ENCODE measurements around the gene RASA1.
A peak's percentile ranks its signal among the peaks of the same experiment; 100 is the strongest.

The RASA1 gene

DNA sequence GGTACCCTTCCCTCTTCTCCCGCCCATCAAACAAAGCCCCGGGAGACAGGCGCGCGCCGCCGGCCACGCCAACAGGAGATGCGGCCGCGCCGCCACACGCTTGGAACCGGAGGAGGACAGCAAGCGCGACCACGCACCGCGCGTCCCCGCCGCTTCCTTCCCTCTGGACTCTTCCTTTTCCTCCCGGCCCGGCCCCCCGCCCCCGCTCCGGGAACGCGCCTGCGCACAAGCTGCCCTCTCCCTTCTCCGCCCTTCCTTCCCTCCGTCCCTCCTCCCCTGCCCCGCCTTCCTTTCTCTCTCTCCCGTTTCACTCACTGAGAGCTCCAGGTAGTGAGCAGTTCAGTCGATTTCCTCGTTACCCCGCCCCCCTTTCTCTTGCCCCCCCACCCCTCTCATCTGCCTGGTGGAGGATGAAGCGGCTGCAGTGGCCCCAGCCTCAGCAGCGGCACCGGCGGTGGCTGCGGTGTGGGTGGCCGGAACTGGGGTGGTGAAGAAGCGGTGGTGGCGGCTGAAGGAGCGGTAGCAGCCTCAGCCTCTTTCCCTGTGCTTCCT is at the start of gene RASA1:
Gene RASA1, plus strand, starts transcription at position 310 of the 552 bp plus-strand sequence. CDS start 569 bp downstream, outside the sequence.
- no peaks in the 10 kb centered on the region for H3K36me3 ChIP-seq (ENCODE audit: control insufficient read depth, insufficient read depth, low read length)
- peaks cover under 1% of the 10 kb centered on the region; the same call in 1 of the 2 replicates for H3K27me3 ChIP-seq (ENCODE audit: control insufficient read depth, insufficient read depth, low read length)
- H3K4me1 ChIP-seq (ENCODE audit: control insufficient read depth, insufficient read depth, low read length): peaks cover 1% of the 10 kb centered on the region; the same call in 1 of the 2 replicates
- H3K27ac ChIP-seq (ENCODE audit: low read length): no peak within 1 kb of the TSS
- no peaks in the 10 kb centered on the region for H3K9me3 ChIP-seq (ENCODE audit: control insufficient read depth, insufficient read depth, low read length)
- peak within 1 kb of the TSS; percentile 98 for H3K4me3 ChIP-seq (ENCODE audit: low read length)
- no CpG with 5 or more reads among the region's 46 CpGs for WGBS (ENCODE audit: insufficient coverage, insufficient read length)
- peak; percentile 74 for DNase-seq (ENCODE audit: low read depth, low spot score)

DNA sequence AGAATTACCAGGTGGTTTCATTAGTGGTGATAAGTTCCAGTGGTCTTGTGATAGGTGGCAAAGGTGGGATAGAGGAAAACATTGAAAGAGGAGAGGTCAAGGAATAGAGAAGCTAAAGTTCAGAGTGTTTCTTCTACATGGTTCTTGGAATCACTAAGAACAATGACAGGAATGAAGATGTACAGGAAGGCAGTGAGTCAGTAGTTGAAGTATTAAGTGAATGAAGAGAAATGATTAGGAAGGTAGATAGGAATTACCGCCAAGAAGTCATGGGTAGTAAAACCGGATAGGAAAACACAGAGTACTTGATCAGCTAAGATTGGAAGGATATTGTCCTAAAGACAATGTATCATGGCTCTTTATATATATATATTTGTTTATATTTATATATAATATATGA is 37.9 kb upstream of the RASA1 start:
- no peaks in the 10 kb centered on the region for H3K9me3 ChIP-seq (ENCODE audit: control insufficient read depth, insufficient read depth, low read length)
- H3K36me3 ChIP-seq (ENCODE audit: control insufficient read depth, insufficient read depth, low read length): no peaks in the 10 kb centered on the region
- DNase-seq (ENCODE audit: low read depth, low spot score): no peak
- H3K4me1 ChIP-seq (ENCODE audit: control insufficient read depth, insufficient read depth, low read length): no peaks in the 10 kb centered on the region; the same call in none of the 2 replicates
- H3K27me3 ChIP-seq (ENCODE audit: control insufficient read depth, insufficient read depth, low read length): no peaks in the 10 kb centered on the region
- WGBS (ENCODE audit: insufficient coverage, insufficient read length): 100% methylated on average over 2 of the region's 2 CpGs
- H3K4me3 ChIP-seq (ENCODE audit: low read length): no peak overlapping the region
- H3K27ac ChIP-seq (ENCODE audit: low read length): no peak overlapping the region

DNA sequence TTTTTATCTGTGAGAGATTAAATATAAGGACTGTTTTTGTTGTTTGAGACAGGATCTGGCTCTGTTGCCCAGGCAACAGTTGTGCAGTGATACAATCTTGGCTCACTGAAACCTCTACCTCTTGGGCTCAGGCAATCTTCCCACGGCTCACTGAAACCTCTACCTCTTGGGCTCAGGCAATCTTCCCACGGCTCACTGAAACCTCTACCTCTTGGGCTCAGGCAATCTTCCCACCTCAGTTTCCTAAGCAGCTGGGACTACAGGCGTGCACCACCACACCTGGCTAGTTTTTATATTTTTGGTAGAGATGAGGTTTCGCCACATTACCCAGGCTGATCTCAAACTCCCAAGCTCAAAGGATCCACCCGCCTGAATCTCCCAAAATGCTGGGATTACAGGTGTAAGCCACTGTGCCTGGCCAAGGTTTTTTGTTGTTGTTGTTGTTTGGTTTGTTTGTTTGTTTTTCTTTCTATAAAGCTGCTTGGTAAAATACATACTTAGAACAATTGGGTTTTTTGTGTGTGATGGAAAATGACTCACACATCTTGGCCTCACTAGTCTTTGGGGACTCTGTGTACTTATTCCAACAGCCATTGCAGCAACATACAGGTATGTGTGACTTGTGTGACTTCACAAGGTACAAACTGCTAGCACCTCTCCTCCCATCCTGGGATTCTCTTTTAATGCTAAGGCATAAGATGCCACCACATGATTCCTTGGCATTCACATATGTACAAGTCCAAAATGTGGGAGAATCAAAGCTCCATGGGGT is 36.5 kb upstream of the RASA1 start:
- DNase-seq (ENCODE audit: low read depth, low spot score): no peak
- Histone ChIP-seq H3K4me1 (ENCODE audit: control insufficient read depth, insufficient read depth, low read length) (no peaks in the 10 kb centered on the region; the same call in none of the 2 replicates), H3K4me3 (ENCODE audit: low read length) (no peak overlapping the region), H3K27ac (ENCODE audit: low read length) (no peak overlapping the region), H3K9me3 (ENCODE audit: control insufficient read depth, insufficient read depth, low read length) (no peaks in the 10 kb centered on the region), H3K27me3 (ENCODE audit: control insufficient read depth, insufficient read depth, low read length) (no peaks in the 10 kb centered on the region), H3K36me3 (ENCODE audit: control insufficient read depth, insufficient read depth, low read length) (no peaks in the 10 kb centered on the region)
- WGBS (ENCODE audit: insufficient coverage, insufficient read length): no CpG with 5 or more reads among the region's 5 CpGs

DNA sequence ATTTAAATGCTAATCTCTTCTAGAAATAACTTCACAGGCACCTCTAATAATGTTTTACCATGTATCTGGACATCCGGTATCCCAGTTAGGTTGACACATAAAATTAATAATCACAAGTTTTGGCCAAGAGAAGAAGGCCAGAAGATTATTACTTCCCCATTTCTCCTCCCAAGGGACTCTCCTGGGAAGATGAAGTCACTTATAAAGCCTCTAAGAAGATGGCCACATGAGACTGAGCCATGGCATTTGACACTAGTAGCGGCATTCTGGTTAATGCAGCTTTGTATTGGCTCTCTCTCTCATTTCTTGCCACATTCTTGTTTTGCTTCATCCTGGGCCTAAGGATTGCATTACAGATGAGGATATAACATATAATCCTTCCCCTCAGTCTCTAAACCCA is 34.5 kb upstream of the RASA1 start:
- Histone ChIP-seq H3K36me3 (ENCODE audit: control insufficient read depth, insufficient read depth, low read length) (no peaks in the 10 kb centered on the region), H3K27ac (ENCODE audit: low read length) (no peak overlapping the region), H3K9me3 (ENCODE audit: control insufficient read depth, insufficient read depth, low read length) (no peaks in the 10 kb centered on the region), H3K4me3 (ENCODE audit: low read length) (no peak overlapping the region), H3K4me1 (ENCODE audit: control insufficient read depth, insufficient read depth, low read length) (no peaks in the 10 kb centered on the region; the same call in 1 of the 2 replicates), H3K27me3 (ENCODE audit: control insufficient read depth, insufficient read depth, low read length) (no peaks in the 10 kb centered on the region)
- no peak for DNase-seq (ENCODE audit: low read depth, low spot score)
- no CpG with 5 or more reads among the region's 2 CpGs for WGBS (ENCODE audit: insufficient coverage, insufficient read length)

DNA sequence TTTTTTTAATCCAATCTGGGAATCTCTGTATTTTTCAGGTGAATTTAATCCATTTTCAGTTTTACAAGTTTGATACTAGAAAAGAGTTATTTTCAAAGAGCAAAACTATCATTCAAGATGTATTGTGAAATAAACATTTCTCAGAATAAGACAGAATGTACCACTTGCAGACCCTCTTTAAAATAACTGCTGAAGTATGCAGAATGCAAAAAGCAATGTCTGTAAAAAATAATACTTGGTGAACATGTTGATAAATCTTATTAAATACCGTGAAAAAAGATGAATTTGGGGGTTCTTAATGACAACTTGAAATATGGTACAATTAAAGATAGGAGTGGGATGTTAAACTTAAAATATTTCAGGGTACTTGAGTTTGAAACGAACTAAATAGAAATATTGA is 26.1 kb upstream of the RASA1 start:
- Histone ChIP-seq H3K4me3 (ENCODE audit: low read length) (no peak overlapping the region), H3K27ac (ENCODE audit: low read length) (no peak overlapping the region), H3K9me3 (ENCODE audit: control insufficient read depth, insufficient read depth, low read length) (no peaks in the 10 kb centered on the region), H3K4me1 (ENCODE audit: control insufficient read depth, insufficient read depth, low read length) (no peaks in the 10 kb centered on the region), H3K36me3 (ENCODE audit: control insufficient read depth, insufficient read depth, low read length) (no peaks in the 10 kb centered on the region), H3K27me3 (ENCODE audit: control insufficient read depth, insufficient read depth, low read length) (no peaks in the 10 kb centered on the region)
- WGBS (ENCODE audit: insufficient coverage, insufficient read length): no CpG with 5 or more reads among the region's 2 CpGs
- no peak for DNase-seq (ENCODE audit: low read depth, low spot score)

DNA sequence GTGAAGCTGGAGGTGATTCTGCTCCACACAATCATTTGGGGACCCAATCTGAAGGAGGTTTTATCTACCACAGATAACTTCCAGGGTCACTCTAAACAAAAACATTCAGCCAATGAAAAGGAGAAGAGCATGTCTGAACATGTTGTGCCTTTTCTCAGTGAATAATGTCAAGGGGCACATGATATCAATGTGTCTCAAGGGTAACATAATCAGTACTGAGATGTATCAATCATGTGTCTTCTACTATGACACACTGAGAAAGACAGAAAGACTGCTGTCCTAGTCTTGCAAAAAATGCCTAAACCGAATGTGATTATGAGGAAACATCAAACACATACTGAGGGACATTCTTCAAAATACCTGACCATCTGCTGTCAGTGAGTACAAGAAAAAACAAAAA is 25.4 kb upstream of the RASA1 start:
- Histone ChIP-seq H3K4me3 (ENCODE audit: low read length) (no peak overlapping the region), H3K9me3 (ENCODE audit: control insufficient read depth, insufficient read depth, low read length) (no peaks in the 10 kb centered on the region), H3K27me3 (ENCODE audit: control insufficient read depth, insufficient read depth, low read length) (no peaks in the 10 kb centered on the region), H3K4me1 (ENCODE audit: control insufficient read depth, insufficient read depth, low read length) (no peaks in the 10 kb centered on the region), H3K36me3 (ENCODE audit: control insufficient read depth, insufficient read depth, low read length) (no peaks in the 10 kb centered on the region), H3K27ac (ENCODE audit: low read length) (no peak overlapping the region)
- no CpG with 5 or more reads among the region's 1 CpG for WGBS (ENCODE audit: insufficient coverage, insufficient read length)
- no peak for DNase-seq (ENCODE audit: low read depth, low spot score)

DNA sequence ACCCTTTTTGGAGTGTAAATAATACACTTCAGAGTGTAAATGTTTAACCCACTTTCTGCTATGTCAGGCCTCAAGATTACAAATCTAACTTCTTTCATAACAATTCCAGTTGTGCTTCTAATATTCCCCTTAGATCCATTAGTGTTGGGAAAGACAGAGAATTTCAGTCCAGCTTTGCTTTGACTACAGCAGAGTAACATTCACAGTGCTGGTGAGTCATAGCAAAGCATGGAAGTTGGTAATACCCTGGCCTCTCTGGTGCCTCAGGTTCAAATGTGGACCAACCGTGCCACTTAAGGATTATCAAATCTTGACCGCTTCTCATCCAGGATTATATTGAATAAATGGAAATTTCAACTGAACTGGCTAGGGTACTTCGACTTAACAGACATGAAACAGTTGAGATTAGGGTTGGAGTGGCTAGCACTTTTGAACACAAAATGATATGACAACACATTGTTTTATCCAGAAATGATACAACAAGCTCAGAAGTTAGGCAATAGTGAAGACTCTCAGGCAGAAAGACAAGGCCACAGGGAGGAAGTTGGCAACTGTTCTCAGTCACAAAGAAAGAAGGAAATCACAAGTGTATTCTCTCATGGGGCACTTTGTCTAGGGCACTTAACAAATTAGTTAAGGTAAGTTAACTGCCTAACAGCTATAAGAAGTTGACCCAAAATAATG is 24.4 kb upstream of the RASA1 start:
- no peaks in the 10 kb centered on the region for H3K36me3 ChIP-seq (ENCODE audit: control insufficient read depth, insufficient read depth, low read length)
- H3K27ac ChIP-seq (ENCODE audit: low read length): no peak overlapping the region
- no peaks in the 10 kb centered on the region for H3K27me3 ChIP-seq (ENCODE audit: control insufficient read depth, insufficient read depth, low read length)
- WGBS (ENCODE audit: insufficient coverage, insufficient read length): no CpG with 5 or more reads among the region's 3 CpGs
- DNase-seq (ENCODE audit: low read depth, low spot score): no peak
- H3K4me3 ChIP-seq (ENCODE audit: low read length): no peak overlapping the region
- H3K9me3 ChIP-seq (ENCODE audit: control insufficient read depth, insufficient read depth, low read length): no peaks in the 10 kb centered on the region
- H3K4me1 ChIP-seq (ENCODE audit: control insufficient read depth, insufficient read depth, low read length): no peaks in the 10 kb centered on the region

DNA sequence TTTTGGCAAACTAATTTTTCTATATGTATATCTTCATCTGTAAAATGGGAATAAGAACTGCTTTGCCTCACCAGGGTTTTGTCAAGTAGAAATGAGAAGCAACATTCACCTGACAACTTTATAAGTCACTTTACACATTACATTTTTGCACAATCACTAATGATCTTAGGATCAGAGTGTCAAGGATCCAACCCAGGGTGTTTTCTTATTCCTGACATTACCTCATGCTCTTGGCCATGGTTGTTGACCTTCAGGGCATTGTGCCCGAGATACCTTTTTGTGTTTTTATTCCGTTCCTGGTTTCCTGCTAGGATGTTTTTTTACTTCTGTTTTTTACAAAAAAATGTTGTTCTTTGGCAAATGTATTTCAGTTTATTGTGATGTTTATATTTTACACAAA is 22.2 kb upstream of the RASA1 start:
- DNase-seq (ENCODE audit: low read depth, low spot score): no peak
- Histone ChIP-seq H3K9me3 (ENCODE audit: control insufficient read depth, insufficient read depth, low read length) (no peaks in the 10 kb centered on the region), H3K36me3 (ENCODE audit: control insufficient read depth, insufficient read depth, low read length) (no peaks in the 10 kb centered on the region), H3K27ac (ENCODE audit: low read length) (no peak overlapping the region), H3K4me1 (ENCODE audit: control insufficient read depth, insufficient read depth, low read length) (no peaks in the 10 kb centered on the region), H3K27me3 (ENCODE audit: control insufficient read depth, insufficient read depth, low read length) (no peaks in the 10 kb centered on the region), H3K4me3 (ENCODE audit: low read length) (no peak overlapping the region)
- whole genome bisulfite sequencing (ENCODE audit: insufficient coverage, insufficient read length): no CpG with 5 or more reads among the region's 2 CpGs

DNA sequence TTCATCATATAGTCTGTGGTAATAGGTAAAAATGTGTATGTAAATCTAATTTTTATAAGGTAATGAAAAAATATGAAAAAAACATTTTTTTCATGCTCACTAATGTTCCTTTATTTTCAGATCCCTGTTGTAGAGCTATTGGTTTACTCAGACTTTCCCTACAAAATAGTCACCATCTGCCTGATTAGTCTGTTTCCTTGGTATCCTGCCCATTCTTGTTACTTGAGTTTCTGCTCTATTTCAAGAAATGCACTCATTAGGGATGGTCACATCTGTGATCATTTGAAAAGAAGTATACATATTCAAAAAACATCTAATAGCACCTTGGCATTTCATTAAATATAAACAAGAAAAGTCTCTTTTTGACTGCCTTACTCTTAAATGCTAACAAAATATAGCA is 21.6 kb upstream of the RASA1 start:
- H3K4me1 ChIP-seq (ENCODE audit: control insufficient read depth, insufficient read depth, low read length): no peaks in the 10 kb centered on the region
- no peaks in the 10 kb centered on the region for H3K9me3 ChIP-seq (ENCODE audit: control insufficient read depth, insufficient read depth, low read length)
- DNase-seq (ENCODE audit: low read depth, low spot score): no peak
- no peak overlapping the region for H3K4me3 ChIP-seq (ENCODE audit: low read length)
- H3K36me3 ChIP-seq (ENCODE audit: control insufficient read depth, insufficient read depth, low read length): no peaks in the 10 kb centered on the region
- H3K27ac ChIP-seq (ENCODE audit: low read length): no peak overlapping the region
- no peaks in the 10 kb centered on the region for H3K27me3 ChIP-seq (ENCODE audit: control insufficient read depth, insufficient read depth, low read length)

DNA sequence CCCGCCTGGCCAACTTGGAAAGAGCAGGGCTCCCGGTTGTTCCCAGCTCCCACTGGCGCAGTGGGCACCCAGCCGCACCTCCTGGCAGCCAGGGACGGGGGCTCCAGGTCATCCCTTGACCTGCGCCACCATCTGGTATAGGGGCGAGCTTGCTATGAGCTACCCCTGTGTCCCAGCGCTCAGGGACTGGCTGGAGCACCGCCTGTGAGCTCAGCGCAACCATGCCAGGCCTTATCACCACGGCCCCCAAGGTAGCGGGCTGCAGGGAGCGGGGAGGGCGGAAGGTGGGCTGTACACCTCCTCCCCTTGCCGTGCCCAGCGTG is 15.4 kb upstream of the RASA1 start:
- no peak overlapping the region for H3K4me3 ChIP-seq (ENCODE audit: low read length)
- no peaks in the 10 kb centered on the region for H3K36me3 ChIP-seq (ENCODE audit: control insufficient read depth, insufficient read depth, low read length)
- no peaks in the 10 kb centered on the region for H3K27me3 ChIP-seq (ENCODE audit: control insufficient read depth, insufficient read depth, low read length)
- H3K27ac ChIP-seq (ENCODE audit: low read length): no peak overlapping the region
- H3K9me3 ChIP-seq (ENCODE audit: control insufficient read depth, insufficient read depth, low read length): no peaks in the 10 kb centered on the region
- no CpG with 5 or more reads among the region's 16 CpGs for WGBS (ENCODE audit: insufficient coverage, insufficient read length)
- no peaks in the 10 kb centered on the region for H3K4me1 ChIP-seq (ENCODE audit: control insufficient read depth, insufficient read depth, low read length)
- DNase-seq (ENCODE audit: low read depth, low spot score): no peak

All from iPS DF 6.9 (cell line).